ENCODE results near the gene BHLHE23. TPM values are rescaled to one million over a fixed set of nuclear protein-coding genes. Genes with fewer than 3 reads are reported as not detected.

Gene BHLHE23
- polyA plus RNA-seq, 1 donor: not detected

GRCh38 chr20:62980970-62981369 lies 25.8 kb downstream of the BHLHE23 start:
- Histone ChIP-seq H3K27ac (ENCODE audit: low read length) (no peak overlapping the region), H3K4me1 (ENCODE audit: control insufficient read depth, insufficient read depth, low read length) (no peaks in the 10 kb centered on the region), H3K4me3 (ENCODE audit: low read length) (no peak overlapping the region), H3K27me3 (ENCODE audit: control insufficient read depth, insufficient read depth, low read length) (peaks cover 80% of the 10 kb centered on the region), H3K9me3 (ENCODE audit: control insufficient read depth, low read depth, low read length) (no peaks in the 10 kb centered on the region), H3K36me3 (ENCODE audit: control insufficient read depth, insufficient read depth, low read length) (no peaks in the 10 kb centered on the region)
- WGBS (ENCODE audit: insufficient coverage, low lambda C conversion rate): no CpG with 5 or more reads among the region's 28 CpGs
- no peak for DNase-seq

GRCh38 chr20:62980380-62980960 lies 26.3 kb downstream of the BHLHE23 start:
- Histone ChIP-seq H3K36me3 (ENCODE audit: control insufficient read depth, insufficient read depth, low read length) (no peaks in the 10 kb centered on the region), H3K4me1 (ENCODE audit: control insufficient read depth, insufficient read depth, low read length) (no peaks in the 10 kb centered on the region), H3K9me3 (ENCODE audit: control insufficient read depth, low read depth, low read length) (no peaks in the 10 kb centered on the region), H3K4me3 (ENCODE audit: low read length) (no peak overlapping the region), H3K27ac (ENCODE audit: low read length) (no peak overlapping the region), H3K27me3 (ENCODE audit: control insufficient read depth, insufficient read depth, low read length) (peaks cover 85% of the 10 kb centered on the region)
- no peak for DNase-seq
- no CpG with 5 or more reads among the region's 19 CpGs for WGBS (ENCODE audit: insufficient coverage, low lambda C conversion rate)

- Histone ChIP-seq H3K27me3 (ENCODE audit: control insufficient read depth, insufficient read depth, low read length) (peaks cover 89% of the 10 kb centered on the region), H3K4me3 (ENCODE audit: low read length) (no peak overlapping the region), H3K9me3 (ENCODE audit: control insufficient read depth, low read depth, low read length) (peaks cover 4% of the 10 kb centered on the region), H3K27ac (ENCODE audit: low read length) (no peak overlapping the region), H3K4me1 (ENCODE audit: control insufficient read depth, insufficient read depth, low read length) (no peaks in the 10 kb centered on the region), H3K36me3 (ENCODE audit: control insufficient read depth, insufficient read depth, low read length) (no peaks in the 10 kb centered on the region)
- DNase-seq: no peak
- no CpG with 5 or more reads among the region's 19 CpGs for WGBS (ENCODE audit: insufficient coverage, low lambda C conversion rate)
These were observed 26.8 kb downstream of the BHLHE23 start for GRCh38 chr20:62979876-62980373.

GRCh38 chr20:62979310-62979709 lies 27.5 kb downstream of the BHLHE23 start:
- no peaks in the 10 kb centered on the region for H3K36me3 ChIP-seq (ENCODE audit: control insufficient read depth, insufficient read depth, low read length)
- no peak for DNase-seq
- H3K4me1 ChIP-seq (ENCODE audit: control insufficient read depth, insufficient read depth, low read length): no peaks in the 10 kb centered on the region
- H3K27me3 ChIP-seq (ENCODE audit: control insufficient read depth, insufficient read depth, low read length): peaks cover 90% of the 10 kb centered on the region
- no peak overlapping the region for H3K4me3 ChIP-seq (ENCODE audit: low read length)
- H3K27ac ChIP-seq (ENCODE audit: low read length): no peak overlapping the region
- H3K9me3 ChIP-seq (ENCODE audit: control insufficient read depth, low read depth, low read length): peaks cover 4% of the 10 kb centered on the region
- WGBS (ENCODE audit: insufficient coverage, low lambda C conversion rate): no CpG with 5 or more reads among the region's 14 CpGs

GRCh38 chr20:62978561-62978943 lies 28.2 kb downstream of the BHLHE23 start:
- no peak for DNase-seq
- H3K27me3 ChIP-seq (ENCODE audit: control insufficient read depth, insufficient read depth, low read length): peaks cover 92% of the 10 kb centered on the region
- WGBS (ENCODE audit: insufficient coverage, low lambda C conversion rate): no CpG with 5 or more reads among the region's 13 CpGs
- H3K36me3 ChIP-seq (ENCODE audit: control insufficient read depth, insufficient read depth, low read length): no peaks in the 10 kb centered on the region
- H3K27ac ChIP-seq (ENCODE audit: low read length): no peak overlapping the region
- H3K4me1 ChIP-seq (ENCODE audit: control insufficient read depth, insufficient read depth, low read length): no peaks in the 10 kb centered on the region
- no peak overlapping the region for H3K4me3 ChIP-seq (ENCODE audit: low read length)
- peaks cover 4% of the 10 kb centered on the region for H3K9me3 ChIP-seq (ENCODE audit: control insufficient read depth, low read depth, low read length)

- H3K27me3 ChIP-seq (ENCODE audit: control insufficient read depth, insufficient read depth, low read length): peaks cover 97% of the 10 kb centered on the region
- no peaks in the 10 kb centered on the region for H3K4me1 ChIP-seq (ENCODE audit: control insufficient read depth, insufficient read depth, low read length)
- H3K27ac ChIP-seq (ENCODE audit: low read length): no peak overlapping the region
- H3K9me3 ChIP-seq (ENCODE audit: control insufficient read depth, low read depth, low read length): peaks cover 9% of the 10 kb centered on the region
- DNase-seq: no peak
- H3K4me3 ChIP-seq (ENCODE audit: low read length): no peak overlapping the region
- WGBS (ENCODE audit: insufficient coverage, low lambda C conversion rate): no CpG with 5 or more reads among the region's 38 CpGs
- H3K36me3 ChIP-seq (ENCODE audit: control insufficient read depth, insufficient read depth, low read length): no peaks in the 10 kb centered on the region
These were observed 28.9 kb downstream of the BHLHE23 start for GRCh38 chr20:62977613-62978560.

- Histone ChIP-seq H3K4me1 (ENCODE audit: control insufficient read depth, insufficient read depth, low read length) (no peaks in the 10 kb centered on the region), H3K27ac (ENCODE audit: low read length) (no peak overlapping the region), H3K4me3 (ENCODE audit: low read length) (no peak overlapping the region), H3K27me3 (ENCODE audit: control insufficient read depth, insufficient read depth, low read length) (peaks cover 96% of the 10 kb centered on the region), H3K9me3 (ENCODE audit: control insufficient read depth, low read depth, low read length) (peaks cover 14% of the 10 kb centered on the region), H3K36me3 (ENCODE audit: control insufficient read depth, insufficient read depth, low read length) (no peaks in the 10 kb centered on the region)
- no CpG with 5 or more reads among the region's 16 CpGs for WGBS (ENCODE audit: insufficient coverage, low lambda C conversion rate)
- no peak for DNase-seq
These were observed 29.9 kb downstream of the BHLHE23 start for GRCh38 chr20:62976886-62977285.

GRCh38 chr20:62975812-62976508 lies 30.8 kb downstream of the BHLHE23 start:
- H3K4me1 ChIP-seq (ENCODE audit: control insufficient read depth, insufficient read depth, low read length): no peaks in the 10 kb centered on the region
- WGBS (ENCODE audit: insufficient coverage, low lambda C conversion rate): no CpG with 5 or more reads among the region's 9 CpGs

GRCh38 chr20:62975251-62975760 lies 31.5 kb downstream of the BHLHE23 start:
- H3K4me3 ChIP-seq (ENCODE audit: low read length): no peak overlapping the region
- H3K36me3 ChIP-seq (ENCODE audit: control insufficient read depth, insufficient read depth, low read length): no peaks in the 10 kb centered on the region
- H3K27ac ChIP-seq (ENCODE audit: low read length): no peak overlapping the region
- H3K9me3 ChIP-seq (ENCODE audit: control insufficient read depth, low read depth, low read length): peaks cover 14% of the 10 kb centered on the region
- no peak for DNase-seq
- H3K27me3 ChIP-seq (ENCODE audit: control insufficient read depth, insufficient read depth, low read length): peaks cover 90% of the 10 kb centered on the region
- WGBS (ENCODE audit: insufficient coverage, low lambda C conversion rate): no CpG with 5 or more reads among the region's 10 CpGs
- H3K4me1 ChIP-seq (ENCODE audit: control insufficient read depth, insufficient read depth, low read length): no peaks in the 10 kb centered on the region

More at GRCh38 chr20:62975812-62976508, 30.8 kb downstream of the BHLHE23 start:
- no peak overlapping the region for H3K4me3 ChIP-seq (ENCODE audit: low read length)
- no peaks in the 10 kb centered on the region for H3K36me3 ChIP-seq (ENCODE audit: control insufficient read depth, insufficient read depth, low read length)
- H3K9me3 ChIP-seq (ENCODE audit: control insufficient read depth, low read depth, low read length): peaks cover 14% of the 10 kb centered on the region
- DNase-seq: no peak
- no peak overlapping the region for H3K27ac ChIP-seq (ENCODE audit: low read length)
- H3K27me3 ChIP-seq (ENCODE audit: control insufficient read depth, insufficient read depth, low read length): peaks cover 90% of the 10 kb centered on the region

Measured in large intestine (tissue), 3 donors.